T-helper 2 cell (primary cell): ENCODE measurements around the gene CNNM2.
"Not testable (repeated sequence)": the region's sequence is repeated elsewhere in the genome, so short reads cannot be mapped to it uniquely, and the experiment has no call there.

Source experiments
- DNase-seq, 5 experiments: peaks; one replicate each; pipeline versions ENCODE4 v3.0.0 to v3.0.0-alpha.2; 2012 to 2022

CNNM2 gene

GRCh38 chr10:102970562-102971340 is 52.7 kb downstream of the CNNM2 start:
- DNase-seq = no peak

GRCh38 chr10:102975483-102976379 is 57.6 kb downstream of the CNNM2 start:
- DNase-seq = no peak

GRCh38 chr10:102976380-102976726 is 58.3 kb downstream of the CNNM2 start:
- not testable (repeated sequence) for DNase-seq

GRCh38 chr10:102982296-102982695 is 64.2 kb downstream of the CNNM2 start:
- DNase-seq = no peak

- no peak for DNase-seq
These were observed 66.0 kb downstream of the CNNM2 start for GRCh38 chr10:102984086-102984485.

- DNase-seq = no peak
These were observed 67.7 kb downstream of the CNNM2 start for GRCh38 chr10:102985811-102986210.

GRCh38 chr10:102988404-102989314 is 70.6 kb downstream of the CNNM2 start:
- DNase-seq = no peak

- DNase-seq = peak in 1 of 5 experiments; percentile 15
These were observed 76.6 kb downstream of the CNNM2 start for GRCh38 chr10:102994531-102995295.

GRCh38 chr10:102996876-102997275 is 78.8 kb downstream of the CNNM2 start:
- DNase-seq = no peak

- DNase-seq = peak in 1 of 5 experiments; percentile 37
These were observed 79.9 kb downstream of the CNNM2 start for GRCh38 chr10:102997998-102998397.

- DNase-seq = no peak
These were observed 80.4 kb downstream of the CNNM2 start for GRCh38 chr10:102998399-102998907.

GRCh38 chr10:103000050-103000449 is 82.0 kb downstream of the CNNM2 start:
- DNase-seq = not testable (repeated sequence)

GRCh38 chr10:103007017-103007416 is 88.9 kb downstream of the CNNM2 start:
- no peak for DNase-seq

- DNase-seq = no peak
These were observed 95.3 kb downstream of the CNNM2 start for GRCh38 chr10:103013416-103013815.

GRCh38 chr10:103019425-103019824 is 101.3 kb downstream of the CNNM2 start:
- no peak for DNase-seq

GRCh38 chr10:103021150-103021899 is 103.2 kb downstream of the CNNM2 start:
- DNase-seq = no peak

- DNase-seq = no peak
These were observed 103.8 kb downstream of the CNNM2 start for GRCh38 chr10:103021900-103022293.

- no peak for DNase-seq
These were observed 107.6 kb downstream of the CNNM2 start for GRCh38 chr10:103025696-103026095.

GRCh38 chr10:103038570-103038969 is 120.5 kb downstream of the CNNM2 start:
- no peak for DNase-seq

GRCh38 chr10:103040418-103040817 is 122.3 kb downstream of the CNNM2 start:
- no peak for DNase-seq

- no peak for DNase-seq
These were observed 123.3 kb downstream of the CNNM2 start for GRCh38 chr10:103041391-103041790.
